GM19043 (cell line): ENCODE data around the gene RIMBP2.
"Not testable (repeated sequence)": the region's sequence is repeated elsewhere in the genome, so short reads cannot be mapped to it uniquely, and the experiment has no call there.

ENCODE experiments used
- ATAC-seq: cut with Tn5 transposase; IDR thresholded peaks from one replicate; pipeline ENCODE4 v1.9.1; 2021; ENCODE audit warnings: low read depth; ENCODE audit not compliant: unreplicated experiment

RIMBP2 gene

DNA sequence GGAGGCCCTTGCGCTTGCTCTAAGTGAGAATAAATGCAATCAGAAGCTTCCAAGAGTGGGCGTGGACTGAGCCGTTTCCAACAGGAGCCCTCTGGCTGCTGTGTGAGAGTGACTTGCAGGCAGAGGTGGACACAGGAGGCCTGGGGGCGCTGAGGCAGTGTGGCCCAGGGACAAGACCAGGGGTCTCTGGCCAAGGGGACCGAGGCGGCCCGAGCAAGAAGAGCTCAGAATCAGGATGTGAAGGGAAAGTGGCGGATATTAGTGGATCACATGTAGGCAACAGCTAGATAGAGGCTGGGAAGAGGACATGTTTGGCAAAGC, 8.6 kb downstream of the RIMBP2 start:
- ATAC-seq, result no peak

GRCh38 chr12:130706885-130707570, 9.1 kb downstream of the RIMBP2 start:
- no peak for ATAC-seq

GRCh38 chr12:130706311-130706710, 9.8 kb downstream of the RIMBP2 start:
- ATAC-seq, result no peak

DNA sequence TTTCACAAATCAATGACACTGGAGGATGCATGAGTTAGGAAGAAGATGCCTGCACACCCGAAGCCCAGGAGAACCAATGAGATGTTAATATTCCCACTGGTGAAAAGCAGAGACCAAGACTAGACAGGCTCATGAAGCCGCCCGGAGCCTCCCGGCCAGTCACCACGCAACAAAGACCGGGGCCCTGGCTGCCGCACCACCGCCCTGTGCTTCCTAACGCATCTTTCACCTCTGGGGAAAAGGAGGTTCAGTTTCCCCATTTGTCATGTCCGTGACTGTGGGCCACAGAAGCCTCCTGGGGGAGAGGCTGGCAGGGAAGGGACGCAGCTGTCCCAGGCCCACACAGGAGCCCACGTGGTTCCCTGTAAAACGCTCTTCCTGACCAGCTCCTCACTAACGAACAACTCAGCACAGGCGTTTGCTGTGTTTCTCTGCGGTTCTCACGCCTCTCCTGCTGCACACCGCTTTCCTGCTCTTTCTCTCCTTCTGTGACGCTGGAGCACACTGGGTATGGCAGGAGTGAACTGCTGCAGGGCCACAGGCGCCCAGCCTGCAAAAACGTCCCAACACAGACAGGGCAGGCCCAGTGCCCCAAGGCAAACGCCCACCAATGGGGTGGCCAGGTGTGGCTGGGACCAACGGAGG, 10.8 kb downstream of the RIMBP2 start:
- no peak for ATAC-seq

DNA sequence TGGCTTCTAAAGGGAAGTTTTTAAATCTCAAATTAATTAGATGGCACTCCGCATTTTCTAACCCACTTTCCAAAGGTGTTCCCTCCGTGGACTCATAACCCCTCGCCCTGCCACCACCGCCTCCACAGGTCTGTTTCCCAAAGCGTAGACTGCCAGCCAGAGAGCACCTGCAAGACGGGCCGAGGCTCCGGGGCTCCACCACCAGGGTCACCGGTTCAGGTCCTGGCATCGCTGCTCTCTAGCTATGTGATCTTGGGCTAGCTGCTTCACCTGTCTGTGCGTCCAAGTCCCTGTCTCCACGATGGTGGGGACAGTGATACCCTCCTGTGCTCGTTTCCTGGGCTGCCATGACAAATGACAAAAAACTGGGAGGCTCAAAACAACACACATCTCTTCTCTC, 11.5 kb downstream of the RIMBP2 start:
- no peak for ATAC-seq

GRCh38 chr12:130703733-130704375, 12.2 kb downstream of the RIMBP2 start:
- ATAC-seq, result no peak

DNA sequence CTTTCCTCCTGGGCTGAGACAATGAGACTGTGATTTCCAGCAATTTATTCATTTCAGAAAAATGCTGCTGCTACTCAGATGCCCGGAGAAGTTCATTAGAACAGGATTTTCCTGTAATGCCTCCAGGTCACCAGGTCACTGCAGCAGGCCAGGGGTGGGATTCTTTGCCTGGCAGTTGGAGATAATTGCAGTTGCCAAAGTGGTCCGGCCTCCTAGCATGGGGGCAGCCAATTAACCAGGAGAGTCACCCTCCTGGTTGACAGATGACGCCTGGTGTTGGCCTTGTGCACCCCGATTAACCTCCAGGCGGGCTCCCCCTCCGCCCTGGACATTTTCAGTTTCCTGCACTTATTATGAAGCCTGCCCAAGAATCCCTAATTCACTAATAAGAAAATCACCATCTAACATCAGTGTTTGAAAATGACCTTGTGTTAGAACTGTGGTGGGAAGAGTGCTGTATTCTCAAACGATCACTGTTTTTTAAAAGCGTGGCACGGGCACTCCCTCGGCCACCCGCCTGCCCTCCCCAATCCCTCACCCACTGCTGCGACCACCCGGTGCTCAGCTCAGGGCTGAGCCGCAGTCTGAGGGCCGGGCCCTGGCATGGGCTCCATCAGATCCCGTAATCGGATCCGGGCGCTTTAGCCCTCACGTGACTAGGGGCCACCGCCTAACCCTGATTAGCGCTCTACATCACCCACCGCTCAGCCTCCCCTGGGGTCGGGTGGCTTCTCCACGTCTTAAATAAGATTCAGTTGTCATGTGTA, 12.9 kb downstream of the RIMBP2 start:
- ATAC-seq, result no peak

- ATAC-seq, result no peak
Measured at GRCh38 chr12:130701402-130701744, 14.7 kb downstream of the RIMBP2 start.

- no peak for ATAC-seq
Measured at GRCh38 chr12:130700492-130701401, 15.4 kb downstream of the RIMBP2 start.

GRCh38 chr12:130698106-130698505, 18.0 kb downstream of the RIMBP2 start:
- ATAC-seq, result no peak

DNA sequence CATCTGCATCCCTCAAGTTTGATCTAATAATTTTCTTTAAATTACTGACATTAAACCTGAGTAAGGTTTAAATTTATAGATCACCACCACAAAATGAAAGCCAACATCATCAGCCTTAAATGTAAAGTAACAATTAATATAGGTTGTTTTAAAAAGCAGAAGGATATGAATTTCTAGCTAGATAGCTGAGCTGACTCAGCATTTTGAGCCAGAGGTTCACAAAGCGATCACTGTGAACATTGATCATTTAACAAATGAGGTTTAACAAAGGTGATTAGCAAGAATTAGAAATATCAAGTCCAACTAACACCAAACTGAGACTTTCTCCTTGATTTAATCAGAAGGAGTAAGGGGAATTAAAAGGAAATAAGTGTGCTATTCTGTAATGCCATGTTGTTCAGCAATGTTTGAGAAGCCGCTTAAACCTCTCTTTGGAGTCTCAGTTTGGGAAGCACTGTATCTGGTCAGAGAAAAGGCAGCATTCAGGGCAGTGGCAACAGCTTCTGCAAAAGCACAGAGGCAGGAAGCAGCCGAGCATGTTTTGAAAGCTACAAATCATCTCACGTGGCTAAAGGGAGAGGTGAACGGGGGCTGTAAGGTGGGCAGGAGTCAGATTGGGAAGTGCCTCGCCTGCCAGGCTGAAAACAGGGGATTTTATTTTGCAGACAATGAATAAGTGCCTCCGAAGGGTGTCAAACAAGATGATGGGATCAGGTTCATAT, 19.6 kb downstream of the RIMBP2 start:
- no peak for ATAC-seq

GRCh38 chr12:130695061-130695460, 21.0 kb downstream of the RIMBP2 start:
- ATAC-seq, result no peak

- ATAC-seq, result no peak
Measured at GRCh38 chr12:130689408-130690405, 26.4 kb downstream of the RIMBP2 start.

DNA sequence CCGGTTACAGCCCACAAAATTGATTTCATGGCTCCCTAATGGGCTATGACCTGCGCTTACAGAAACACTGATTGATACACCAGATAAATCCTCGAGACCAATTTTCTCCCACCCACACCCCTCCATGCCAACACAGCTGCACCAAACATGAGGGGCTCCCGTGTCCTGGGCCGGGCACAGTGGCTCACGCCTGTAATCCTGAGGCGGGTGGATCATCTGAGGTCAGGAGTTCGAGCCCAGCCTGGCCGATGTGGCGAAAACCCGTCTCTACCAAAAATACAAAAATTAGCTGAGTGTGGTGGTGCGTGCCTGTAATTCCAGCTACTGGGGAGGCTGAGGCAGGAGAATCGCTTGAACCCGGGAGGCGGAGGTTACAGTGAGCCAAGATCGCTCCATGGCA, 27.1 kb downstream of the RIMBP2 start:
- ATAC-seq, result not testable (repeated sequence)

GRCh38 chr12:130687796-130688778, 28.0 kb downstream of the RIMBP2 start:
- ATAC-seq, result no peak

DNA sequence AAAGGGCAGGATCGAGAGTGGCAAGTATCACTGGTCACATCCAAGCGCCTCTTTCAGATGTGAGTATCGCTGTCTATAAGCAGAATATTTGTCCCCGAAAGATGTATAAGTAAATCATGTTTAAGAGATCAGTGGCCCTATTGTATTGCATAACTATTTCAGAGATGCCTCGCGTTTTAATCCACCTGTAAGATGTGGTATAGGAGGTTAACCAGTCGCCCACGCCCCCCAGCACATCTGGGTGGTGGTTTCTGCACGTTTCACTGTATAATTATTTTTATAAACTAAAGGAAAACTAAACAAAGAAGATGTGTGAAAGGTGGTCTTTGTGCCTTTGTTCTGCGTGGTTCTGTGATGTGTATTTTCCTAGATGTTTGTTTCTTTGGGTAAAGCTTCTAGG, 28.9 kb downstream of the RIMBP2 start:
- ATAC-seq, result no peak

DNA sequence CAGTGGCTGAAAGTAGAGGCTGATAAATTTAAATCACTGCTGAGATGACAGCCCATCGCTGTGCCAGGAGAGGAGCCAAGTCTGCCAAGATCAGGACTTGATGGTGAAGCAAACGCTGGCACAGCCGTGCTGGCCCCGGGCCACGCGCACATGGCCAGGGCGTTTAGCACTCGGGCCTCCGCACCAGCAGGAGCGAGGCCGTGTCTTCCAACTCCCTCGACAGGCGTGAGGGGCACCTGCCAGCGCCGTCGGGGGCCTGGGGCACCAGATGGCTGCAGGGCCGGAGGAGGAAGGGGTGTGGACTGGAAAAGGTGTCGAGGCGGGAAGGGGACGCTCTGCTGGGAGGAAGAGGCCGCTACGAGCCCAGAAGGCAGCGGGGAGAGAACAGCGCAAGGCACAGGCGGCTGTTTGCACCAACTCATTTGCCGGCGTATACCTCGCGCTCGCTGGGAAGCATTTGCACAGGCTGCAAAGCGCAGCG, 29.5 kb downstream of the RIMBP2 start:
- ATAC-seq, result no peak
